ENCODE results near the gene PSMC4. TPM values are rescaled to one million over a fixed set of nuclear protein-coding genes. Genes with fewer than 3 reads are reported as not detected.

PSMC4 gene
- polyA plus RNA-seq, 4 donors: 70.4 to 111 (median 91.6) TPM

DNA sequence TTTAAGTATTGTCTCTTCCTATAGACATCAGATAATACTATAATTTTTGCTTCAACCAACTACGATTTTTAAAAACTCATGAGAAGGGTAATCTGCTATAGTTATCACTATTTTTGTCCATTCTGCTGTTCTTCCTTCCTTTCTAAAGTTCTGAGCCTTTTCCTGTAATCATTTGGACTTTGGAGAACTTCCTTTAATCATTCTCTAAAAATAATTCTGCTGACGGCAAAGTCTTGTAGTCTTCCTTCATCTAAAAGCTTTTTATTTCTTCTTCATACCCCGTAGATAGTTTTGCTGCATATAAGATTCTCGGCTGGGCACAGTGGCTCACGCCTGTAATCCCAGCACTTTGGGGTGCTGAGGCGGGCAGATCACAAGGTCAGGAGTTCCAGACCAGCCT is 31.4 kb upstream of the PSMC4 start:
- no peak for FAIRE-seq
- Histone ChIP-seq H3K4me1 (ENCODE audit: control insufficient read depth in 3 of 3, insufficient read depth in 2 of 3, low read depth in 1 of 3, low read length in 2 of 3) (peaks cover 6 to 52% (median 9%) of the 10 kb centered on the region in 3 donors), H3K27ac (ENCODE audit: low read depth in 1 of 3, low read length in 2 of 3) (no peak overlapping the region), H3K4me3 (ENCODE audit: low read depth in 1 of 3, low read length in 3 of 3) (no peak overlapping the region), H3K36me3 (ENCODE audit: control insufficient read depth in 3 of 3, insufficient read depth in 2 of 3, low read depth in 1 of 3, low read length in 3 of 3) (no peaks in the 10 kb centered on the region), H3K9me3 (ENCODE audit: control insufficient read depth in 2 of 2, insufficient read depth in 1 of 2, low read depth in 1 of 2, low read length in 1 of 2) (peaks cover 0 to 6% of the 10 kb centered on the region in 2 donors), H3K27me3 (ENCODE audit: control insufficient read depth in 3 of 3, insufficient read depth in 3 of 3, low read length in 3 of 3) (no peaks in the 10 kb centered on the region)
- 83 to 97% (median 92%) methylated on average over 6 of the region's 6 CpGs for WGBS, 3 donors
- no peak for DNase-seq

DNA sequence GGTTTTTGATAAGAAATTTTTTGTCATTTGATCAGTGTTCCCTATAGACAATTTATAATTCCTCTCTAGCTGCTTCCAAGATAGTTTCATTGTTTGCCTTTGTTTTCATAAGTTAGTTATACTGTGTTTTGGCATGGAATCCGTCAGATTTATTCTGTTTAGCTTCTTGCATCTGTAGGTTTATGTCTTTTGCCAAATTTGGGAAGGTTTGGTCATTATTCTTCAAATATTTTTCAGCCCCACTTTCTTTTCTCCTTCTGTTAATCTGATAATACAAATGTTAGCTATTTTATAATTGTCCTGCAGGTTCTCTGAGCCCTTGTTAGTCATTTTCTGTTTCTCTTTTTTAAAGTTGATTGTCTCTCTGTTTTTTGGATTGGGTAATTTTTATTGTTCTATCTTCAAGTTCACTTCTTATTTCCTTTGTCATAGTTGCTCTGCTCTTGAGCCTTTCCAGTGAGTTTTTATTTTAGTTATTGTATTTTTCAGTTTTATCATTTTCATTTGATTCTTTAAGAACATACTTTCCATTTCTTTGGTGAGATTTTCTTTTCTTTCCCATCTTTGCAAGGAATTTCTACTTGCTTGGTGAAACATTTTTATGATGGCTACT is 30.6 kb upstream of the PSMC4 start:
- Histone ChIP-seq H3K4me1 (ENCODE audit: control insufficient read depth in 3 of 3, insufficient read depth in 2 of 3, low read depth in 1 of 3, low read length in 2 of 3) (peaks cover 6 to 54% (median 14%) of the 10 kb centered on the region in 3 donors), H3K9me3 (ENCODE audit: control insufficient read depth in 2 of 2, insufficient read depth in 1 of 2, low read depth in 1 of 2, low read length in 1 of 2) (peaks cover 0 to 6% of the 10 kb centered on the region in 2 donors), H3K4me3 (ENCODE audit: low read depth in 1 of 3, low read length in 3 of 3) (no peak overlapping the region), H3K27me3 (ENCODE audit: control insufficient read depth in 3 of 3, insufficient read depth in 3 of 3, low read length in 3 of 3) (no peaks in the 10 kb centered on the region), H3K27ac (ENCODE audit: low read depth in 1 of 3, low read length in 2 of 3) (no peak overlapping the region), H3K36me3 (ENCODE audit: control insufficient read depth in 3 of 3, insufficient read depth in 2 of 3, low read depth in 1 of 3, low read length in 3 of 3) (no peaks in the 10 kb centered on the region)
- DNase-seq: no peak
- FAIRE-seq: no peak
- WGBS, 3 donors: 63 to 97% (median 89%) methylated on average over 1 of the region's 1 CpG

DNA sequence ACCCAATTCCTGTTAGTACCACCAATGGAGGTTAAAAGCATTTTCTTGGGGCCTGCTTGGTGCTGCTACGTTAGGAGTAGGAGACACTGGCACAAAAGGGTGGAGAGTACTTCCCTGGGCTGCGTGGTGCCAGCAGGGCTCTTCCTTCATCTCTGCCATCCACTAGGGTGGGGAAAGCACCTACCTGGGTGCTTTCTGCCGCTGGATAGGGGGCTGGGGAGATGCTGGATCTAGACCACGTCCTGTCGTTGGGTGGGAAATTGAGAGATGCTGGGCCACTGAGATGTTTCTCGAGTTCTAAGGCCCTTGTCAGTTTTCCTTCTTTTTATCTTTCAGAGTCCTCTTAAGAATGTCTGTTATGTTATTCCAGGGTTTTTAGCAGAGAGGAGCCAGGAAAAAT is 29.8 kb upstream of the PSMC4 start:
- FAIRE-seq (no peak), DNase-seq (no peak)
- Histone ChIP-seq H3K4me1 (ENCODE audit: control insufficient read depth in 3 of 3, insufficient read depth in 2 of 3, low read depth in 1 of 3, low read length in 2 of 3) (peaks cover 6 to 53% (median 14%) of the 10 kb centered on the region in 3 donors), H3K36me3 (ENCODE audit: control insufficient read depth in 3 of 3, insufficient read depth in 2 of 3, low read depth in 1 of 3, low read length in 3 of 3) (no peaks in the 10 kb centered on the region), H3K9me3 (ENCODE audit: control insufficient read depth in 2 of 2, insufficient read depth in 1 of 2, low read depth in 1 of 2, low read length in 1 of 2) (peaks cover 0 to 6% of the 10 kb centered on the region in 2 donors), H3K27me3 (ENCODE audit: control insufficient read depth in 3 of 3, insufficient read depth in 3 of 3, low read length in 3 of 3) (no peaks in the 10 kb centered on the region), H3K27ac (ENCODE audit: low read depth in 1 of 3, low read length in 2 of 3) (peak overlapping the region; percentile 39 to 94 (median 72)), H3K4me3 (ENCODE audit: low read depth in 1 of 3, low read length in 3 of 3) (no peak overlapping the region)
- 59 to 78% (median 61%) methylated on average over 6 of the region's 6 CpGs for WGBS, 3 donors

DNA sequence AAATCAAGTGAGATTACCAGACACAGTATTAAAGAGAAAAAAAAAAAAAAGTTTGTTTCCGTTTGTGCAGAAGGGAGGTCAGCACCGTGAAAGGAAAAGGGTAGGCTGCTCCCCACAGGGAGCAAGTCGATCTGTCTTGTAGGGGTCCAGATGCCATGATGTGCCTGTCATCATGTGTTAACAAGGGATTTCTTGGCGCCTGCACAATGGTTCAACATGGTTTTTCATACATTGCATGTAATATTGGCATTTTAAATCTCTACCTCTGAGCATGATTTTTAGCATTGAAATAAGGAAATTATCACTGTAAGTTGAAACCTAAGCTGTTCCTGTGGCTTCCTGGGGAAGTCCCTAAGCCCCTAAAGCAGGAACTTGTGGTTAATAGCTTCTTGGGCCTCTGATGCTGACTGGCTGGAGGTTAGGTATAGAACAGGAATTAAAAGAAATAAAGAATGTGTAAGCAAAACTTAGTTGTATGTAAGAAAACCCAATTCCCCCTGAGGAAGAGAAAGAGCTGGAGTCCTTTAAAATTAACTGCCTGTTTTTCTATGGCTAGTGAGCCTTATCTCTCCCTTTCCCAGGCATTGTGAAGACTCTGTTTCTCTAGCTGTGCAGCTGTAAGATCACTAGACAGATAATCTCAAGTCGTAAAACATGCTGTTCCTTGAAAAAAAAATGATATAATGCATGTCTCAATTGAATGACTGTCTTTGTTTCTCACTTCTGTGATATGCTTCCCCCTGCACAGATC is 29.2 kb upstream of the PSMC4 start:
- WGBS, 3 donors: 17 to 20% (median 20%) methylated on average over 5 of the region's 5 CpGs
- H3K27me3 ChIP-seq (ENCODE audit: control insufficient read depth in 3 of 3, insufficient read depth in 3 of 3, low read length in 3 of 3): no peaks in the 10 kb centered on the region
- peaks cover 6 to 56% (median 14%) of the 10 kb centered on the region in 3 donors for H3K4me1 ChIP-seq (ENCODE audit: control insufficient read depth in 3 of 3, insufficient read depth in 2 of 3, low read depth in 1 of 3, low read length in 2 of 3)
- peak overlapping the region; percentile 60 to 94 (median 72) for H3K27ac ChIP-seq (ENCODE audit: low read depth in 1 of 3, low read length in 2 of 3)
- DNase-seq: peak; percentile 46 to 55
- no peaks in the 10 kb centered on the region for H3K36me3 ChIP-seq (ENCODE audit: control insufficient read depth in 3 of 3, insufficient read depth in 2 of 3, low read depth in 1 of 3, low read length in 3 of 3)
- no peak for FAIRE-seq
- no peak overlapping the region for H3K4me3 ChIP-seq (ENCODE audit: low read depth in 1 of 3, low read length in 3 of 3)
- peaks cover 0 to 6% of the 10 kb centered on the region in 2 donors for H3K9me3 ChIP-seq (ENCODE audit: control insufficient read depth in 2 of 2, insufficient read depth in 1 of 2, low read depth in 1 of 2, low read length in 1 of 2)

DNA sequence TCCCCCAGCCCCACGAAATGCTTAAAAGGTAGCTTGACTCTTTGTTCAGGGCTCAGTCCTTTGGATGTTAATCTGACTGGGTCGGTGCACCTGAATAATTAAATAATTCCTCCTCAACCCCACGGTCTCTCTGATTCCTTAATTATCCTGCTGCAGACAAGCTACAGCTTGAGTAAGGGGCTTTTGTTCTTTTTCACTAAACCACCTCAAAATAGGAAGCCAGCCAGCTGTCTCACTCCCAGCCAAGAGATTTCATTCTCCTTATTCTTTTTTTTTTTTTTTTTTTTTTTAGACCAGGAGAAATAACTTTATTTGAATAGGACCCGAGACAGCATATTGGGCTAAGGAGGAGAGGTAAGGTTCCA is 28.6 kb upstream of the PSMC4 start:
- Histone ChIP-seq H3K9me3 (ENCODE audit: control insufficient read depth in 2 of 2, insufficient read depth in 1 of 2, low read depth in 1 of 2, low read length in 1 of 2) (peaks cover 0 to 6% of the 10 kb centered on the region in 2 donors), H3K36me3 (ENCODE audit: control insufficient read depth in 3 of 3, insufficient read depth in 2 of 3, low read depth in 1 of 3, low read length in 3 of 3) (no peaks in the 10 kb centered on the region), H3K4me3 (ENCODE audit: low read depth in 1 of 3, low read length in 3 of 3) (no peak overlapping the region), H3K27me3 (ENCODE audit: control insufficient read depth in 3 of 3, insufficient read depth in 3 of 3, low read length in 3 of 3) (no peaks in the 10 kb centered on the region), H3K4me1 (ENCODE audit: control insufficient read depth in 3 of 3, insufficient read depth in 2 of 3, low read depth in 1 of 3, low read length in 2 of 3) (peaks cover 6 to 53% (median 14%) of the 10 kb centered on the region in 3 donors), H3K27ac (ENCODE audit: low read depth in 1 of 3, low read length in 2 of 3) (peak overlapping the region; percentile 60 to 94 (median 72))
- no peak for DNase-seq
- 31 to 44% (median 35%) methylated on average over 4 of the region's 4 CpGs for WGBS, 3 donors
- FAIRE-seq: no peak

DNA sequence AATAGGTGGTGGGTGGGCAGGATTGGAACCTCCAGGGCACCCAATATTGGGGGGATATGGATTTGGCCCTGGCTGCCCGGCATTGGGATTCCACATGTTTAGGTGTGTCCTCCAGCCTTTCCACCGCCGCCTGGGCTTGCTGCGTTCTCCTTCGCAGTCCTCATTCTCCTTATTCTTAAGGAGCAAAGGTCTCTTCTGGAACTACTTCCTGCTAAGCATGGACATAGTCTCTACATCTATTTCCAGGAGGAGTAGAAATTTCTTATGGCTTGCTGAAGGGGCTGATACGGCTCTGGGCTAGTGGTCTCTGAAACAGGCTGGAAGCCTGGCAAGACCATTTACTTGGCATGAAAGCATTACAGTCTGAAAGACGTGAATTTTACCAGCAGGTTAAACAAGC is 27.4 kb upstream of the PSMC4 start:
- FAIRE-seq (no peak), DNase-seq (peak; percentile 80)
- Histone ChIP-seq H3K27ac (ENCODE audit: low read depth in 1 of 3, low read length in 2 of 3) (peak overlapping the region; percentile 90 to 96 (median 94)), H3K9me3 (ENCODE audit: control insufficient read depth in 2 of 2, insufficient read depth in 1 of 2, low read depth in 1 of 2, low read length in 1 of 2) (peaks cover 0 to 6% of the 10 kb centered on the region in 2 donors), H3K4me3 (ENCODE audit: low read depth in 1 of 3, low read length in 3 of 3) (peak overlapping the region in 1 of 3 donors; percentile 8), H3K36me3 (ENCODE audit: control insufficient read depth in 3 of 3, insufficient read depth in 2 of 3, low read depth in 1 of 3, low read length in 3 of 3) (no peaks in the 10 kb centered on the region), H3K4me1 (ENCODE audit: control insufficient read depth in 3 of 3, insufficient read depth in 2 of 3, low read depth in 1 of 3, low read length in 2 of 3) (peaks cover 6 to 53% (median 14%) of the 10 kb centered on the region in 3 donors), H3K27me3 (ENCODE audit: control insufficient read depth in 3 of 3, insufficient read depth in 3 of 3, low read length in 3 of 3) (no peaks in the 10 kb centered on the region)
- WGBS, 3 donors: 21 to 63% (median 46%) methylated on average over 7 of the region's 7 CpGs

DNA sequence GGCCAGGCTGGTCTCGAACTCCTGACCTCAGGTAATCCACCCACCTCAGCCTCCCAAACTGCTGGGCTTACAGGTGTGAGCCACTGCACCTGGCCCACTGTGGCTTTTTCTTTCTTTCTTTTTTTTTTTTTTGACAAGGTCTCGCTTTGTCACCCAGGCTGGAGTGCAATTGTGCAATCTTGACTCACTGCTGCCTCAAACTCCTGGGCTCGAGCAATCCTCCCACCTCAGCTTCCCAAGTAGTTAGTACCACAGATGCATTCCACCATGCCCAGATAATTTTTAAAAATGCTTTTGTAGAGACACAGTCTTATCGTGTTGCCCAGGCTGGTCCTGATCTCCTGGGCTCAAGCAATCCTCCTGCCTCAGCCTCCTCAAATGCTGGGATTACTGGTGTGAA is 24.4 kb upstream of the PSMC4 start:
- H3K36me3 ChIP-seq (ENCODE audit: control insufficient read depth in 3 of 3, insufficient read depth in 2 of 3, low read depth in 1 of 3, low read length in 3 of 3): no peaks in the 10 kb centered on the region
- no peaks in the 10 kb centered on the region for H3K9me3 ChIP-seq (ENCODE audit: control insufficient read depth in 2 of 2, insufficient read depth in 1 of 2, low read depth in 1 of 2, low read length in 1 of 2)
- H3K27ac ChIP-seq (ENCODE audit: low read depth in 1 of 3, low read length in 2 of 3): peak overlapping the region in 1 of 3 donors; percentile 56
- no peaks in the 10 kb centered on the region for H3K27me3 ChIP-seq (ENCODE audit: control insufficient read depth in 3 of 3, insufficient read depth in 3 of 3, low read length in 3 of 3)
- DNase-seq: no peak
- no peak overlapping the region for H3K4me3 ChIP-seq (ENCODE audit: low read depth in 1 of 3, low read length in 3 of 3)
- 64 to 79% (median 69%) methylated on average over 3 to 4 of the region's 4 CpGs for WGBS, 3 donors
- no peak for FAIRE-seq
- H3K4me1 ChIP-seq (ENCODE audit: control insufficient read depth in 3 of 3, insufficient read depth in 2 of 3, low read depth in 1 of 3, low read length in 2 of 3): peaks cover 0 to 47% (median 14%) of the 10 kb centered on the region in 3 donors

DNA sequence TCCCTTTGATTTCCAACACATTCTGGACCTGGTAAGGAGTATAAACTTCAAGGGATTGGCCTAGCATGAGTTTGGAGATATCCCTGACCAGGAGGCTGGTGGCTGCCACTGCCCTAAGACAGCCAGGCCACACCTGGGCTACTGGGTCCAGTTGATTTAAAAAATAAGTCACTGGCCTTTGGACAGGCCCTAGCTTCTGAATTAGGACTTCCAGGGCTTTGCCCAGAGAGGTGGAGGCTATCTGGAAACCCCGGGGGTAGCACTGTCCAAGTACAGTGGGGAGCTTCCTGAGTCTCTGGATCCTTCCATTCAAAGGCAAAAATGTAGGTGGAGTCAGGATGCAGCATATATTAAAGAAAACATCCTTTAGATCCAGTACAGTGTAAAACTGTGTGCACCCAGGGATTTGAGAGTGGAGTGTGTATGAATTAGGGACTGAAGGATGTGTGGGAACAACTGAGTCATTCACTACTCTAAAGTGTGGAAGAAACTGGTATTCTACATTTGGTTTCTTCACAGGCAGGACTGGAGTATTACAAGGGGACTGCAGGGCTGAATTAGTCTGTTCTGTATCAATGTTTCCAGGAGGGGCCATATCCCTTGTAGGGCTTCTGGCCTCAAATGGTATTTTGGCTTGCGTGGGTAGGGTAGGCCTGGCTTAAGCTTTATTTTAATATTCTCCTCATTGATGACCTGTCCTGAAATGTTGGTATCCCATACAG is 21.8 kb upstream of the PSMC4 start:
- no peak for FAIRE-seq
- WGBS, 3 donors: 92 to 98% (median 95%) methylated on average over 2 of the region's 2 CpGs
- no peak for DNase-seq
- H3K27ac ChIP-seq (ENCODE audit: low read depth in 1 of 3, low read length in 2 of 3): no peak overlapping the region
- H3K4me3 ChIP-seq (ENCODE audit: low read depth in 1 of 3, low read length in 3 of 3): no peak overlapping the region
- H3K9me3 ChIP-seq (ENCODE audit: control insufficient read depth in 2 of 2, insufficient read depth in 1 of 2, low read depth in 1 of 2, low read length in 1 of 2): no peaks in the 10 kb centered on the region
- no peaks in the 10 kb centered on the region for H3K27me3 ChIP-seq (ENCODE audit: control insufficient read depth in 3 of 3, insufficient read depth in 3 of 3, low read length in 3 of 3)
- H3K36me3 ChIP-seq (ENCODE audit: control insufficient read depth in 3 of 3, insufficient read depth in 2 of 3, low read depth in 1 of 3, low read length in 3 of 3): no peaks in the 10 kb centered on the region
- peaks cover 4 to 25% (median 7%) of the 10 kb centered on the region in 3 donors for H3K4me1 ChIP-seq (ENCODE audit: control insufficient read depth in 3 of 3, insufficient read depth in 2 of 3, low read depth in 1 of 3, low read length in 2 of 3)
